Endothelial cell of umbilical vein (primary cell): ENCODE measurements around the gene TRMT10B. TPM values are rescaled to one million over a fixed set of nuclear protein-coding genes. Genes with fewer than 3 reads are reported as not detected.

Experiments
- BruUV-seq: library from RNA; stranded (reverse); fragments of 400-500 nt; replicated peaks from 2 replicates; lab custom pipeline; 2021; lab: Mats Ljungman, UMichigan
- CTCF ChIA-PET: fragments of 300-600, 350-600 bp; sonication (Branson Sonifier 250); formaldehyde crosslinking; loops from one replicate; lab custom pipeline; 2021; ENCODE audit warnings: antibody characterized with exemption, inconsistent platforms; lab: Charles Lee
- POLR2A ChIA-PET: fragments of 300-600, 350-600 bp; sonication (Branson Sonifier 250); formaldehyde crosslinking; loops from one replicate; lab custom pipeline; 2021; ENCODE audit warnings: antibody characterized with exemption, inconsistent platforms; lab: Charles Lee
- DNase-seq: peaks from one replicate; pipeline ENCODE4 v3.0.0-alpha.2; 2011; ENCODE audit warnings: low read depth, low spot score
- FAIRE-seq: peaks from 2 replicates; lab custom pipeline; 2011; peaks lifted over from hg19 to GRCh38; lab: Jason Lieb, UNC
- H2AFZ ChIP-seq: 2 replicates; pipeline ENCODE4 v1.6.0; 2012; ENCODE audit warnings: low read depth, low read length, control low read depth, inconsistent platforms
- H3K27ac ChIP-seq: 2 replicates; pipeline ENCODE4 v1.5.1; 2011; ENCODE audit warnings: low read depth, mild to moderate bottlenecking, control low read depth, low read length, moderate library complexity; ENCODE audit not compliant: insufficient read depth
- H3K27me3 ChIP-seq, 2 experiments: 2 replicates each; pipeline versions ENCODE4 v1.6.0 to v1.6.1; 2011; ENCODE audit warnings: low read length in 2 of 2, mixed read lengths in 1 of 2; ENCODE audit not compliant: control insufficient read depth in 2 of 2, insufficient read depth in 2 of 2
- H3K36me3 ChIP-seq, 2 experiments: 2 replicates in 1 of 2; 3 replicates in 1 of 2; pipeline ENCODE4 v1.5.1; 2011; ENCODE audit warnings: low read length in 2 of 2, mild to moderate bottlenecking in 1 of 2, moderate library complexity in 1 of 2; ENCODE audit not compliant: control insufficient read depth in 2 of 2, insufficient read depth in 2 of 2; ENCODE audit errors: extremely low read depth in 1 of 2
- H3K4me1 ChIP-seq: 3 replicates; pipeline ENCODE4 v1.5.1; 2011; ENCODE audit warnings: mild to moderate bottlenecking, low read length; ENCODE audit not compliant: control insufficient read depth, insufficient read depth; ENCODE audit errors: extremely low read depth
- H3K4me2 ChIP-seq: 2 replicates; pipeline ENCODE4 v1.6.1; 2011; ENCODE audit warnings: low read length, control low read depth, mixed read lengths; ENCODE audit not compliant: insufficient read depth
- H3K4me3 ChIP-seq, 3 experiments: fragments of 200-600 bp in 1 of 3; sonication (generic), shearing (Covaris generic) in 1 of 3; replicated peaks in 1 of 3; 2 replicates each; pipeline ENCODE4 v1.5.1; 2011 to 2016; ENCODE audit warnings: control low read depth in 3 of 3, low read length in 3 of 3, mild to moderate bottlenecking in 2 of 3, inconsistent platforms in 1 of 3, low read depth in 1 of 3, moderate library complexity in 1 of 3; ENCODE audit not compliant: insufficient read depth in 1 of 3
- H3K79me2 ChIP-seq: 2 replicates; pipeline ENCODE4 v1.6.0; 2012; ENCODE audit warnings: low read length, inconsistent platforms; ENCODE audit not compliant: control insufficient read depth, insufficient read depth
- H3K9ac ChIP-seq: replicated peaks from 2 replicates; pipeline ENCODE3; 2011; ENCODE audit warnings: low read length, control low read depth; ENCODE audit not compliant: insufficient read depth; ENCODE audit errors: extremely low read depth
- H3K9me1 ChIP-seq: replicated peaks from 3 replicates; pipeline ENCODE4 v1.6.0; 2011; ENCODE audit warnings: mild to moderate bottlenecking, low read length; ENCODE audit not compliant: control insufficient read depth, insufficient read depth; ENCODE audit errors: extremely low read depth
- H3K9me3 ChIP-seq: replicated peaks from 2 replicates; pipeline ENCODE4 v1.5.1; 2012; ENCODE audit warnings: low read length, inconsistent platforms; ENCODE audit not compliant: control insufficient read depth, insufficient read depth
- H4K20me1 ChIP-seq: replicated peaks from 2 replicates; pipeline ENCODE3; 2011; ENCODE audit warnings: mild to moderate bottlenecking, low read length; ENCODE audit not compliant: control insufficient read depth, insufficient read depth; ENCODE audit errors: extremely low read depth
- CTCF ChIP-seq, 2 donors: IDR thresholded peaks; 1 replicate in 1 of 2; 2 replicates in 1 of 2; pipeline ENCODE4 v1.5.1; 2011; ENCODE audit warnings: low read length in 2 of 2, mild to moderate bottlenecking in 2 of 2, moderate library complexity in 2 of 2, control low read depth in 1 of 2, inconsistent platforms in 1 of 2, low read depth in 1 of 2; ENCODE audit not compliant: insufficient read depth in 1 of 2; ENCODE audit errors: extremely low read depth in 1 of 2
- EZH2 ChIP-seq: IDR thresholded peaks from 2 replicates; pipeline ENCODE4 v1.6.1; 2012; ENCODE audit warnings: borderline replicate concordance, low read depth, mild to moderate bottlenecking, moderate library complexity, low read length, inconsistent platforms; ENCODE audit not compliant: severe bottlenecking
- FOS ChIP-seq: IDR thresholded peaks from 2 replicates; pipeline ENCODE4 v1.6.1; 2011; ENCODE audit warnings: mild to moderate bottlenecking, low read length, moderate library complexity, borderline replicate concordance; ENCODE audit not compliant: insufficient read depth
- GATA2 ChIP-seq: IDR thresholded peaks from 2 replicates; pipeline ENCODE4 v1.7.0; 2011; ENCODE audit warnings: low read depth, mild to moderate bottlenecking, moderate library complexity, mixed read lengths, low read length; ENCODE audit not compliant: insufficient read length, insufficient read depth
- JUN ChIP-seq: IDR thresholded peaks from 2 replicates; pipeline ENCODE4 v1.6.1; 2011; ENCODE audit warnings: borderline replicate concordance, low read depth; ENCODE audit not compliant: insufficient read length, insufficient read depth
- MAX ChIP-seq: IDR thresholded peaks from 2 replicates; pipeline ENCODE4 v1.6.1; 2011; ENCODE audit not compliant: insufficient read depth, insufficient read length
- MYC ChIP-seq: IDR thresholded peaks from one replicate; pipeline ENCODE4 v1.6.1; 2011; ENCODE audit warnings: mild to moderate bottlenecking, low read depth, low read length
- POLR2A ChIP-seq: IDR thresholded peaks from 2 replicates; pipeline ENCODE4 v1.6.1; 2012; ENCODE audit warnings: low read depth, mild to moderate bottlenecking, control low read depth, low read length
- POLR2AphosphoS5 ChIP-seq: IDR thresholded peaks from 2 replicates; pipeline ENCODE4 v1.6.1; 2012; ENCODE audit warnings: low read depth, mild to moderate bottlenecking, control low read depth, low read length, moderate library complexity; ENCODE audit not compliant: insufficient read depth
- dilution Hi-C: fragments of 300-500 bp; cut with MboI; formaldehyde crosslinking; loops from one replicate; pipeline ENCODE4 v1.15.0; 2019; ENCODE audit warnings: low sequenced_read_pairs; ENCODE audit not compliant: extremely low pct_ligation_motif_present
- intact Hi-C: fragments of 100-400 bp; cut with micrococcal nuclease; formaldehyde crosslinking; loops from one replicate; pipeline ENCODE4 v1.10.0; 2022
- polyA plus RNA-seq, 4 experiments: library from polyadenylated mRNA; depleted of rRNA in 3 of 4; stranded (reverse) in 3 of 4; unstranded in 1 of 4; fragments of >200 nt; gene quantifications; 2 replicates each; pipeline versions ENCODE4 v1.2.1 to v1.2.3, GENCODE V29; 2011 to 2012; ENCODE audit warnings: missing spikeins in 1 of 4
- total RNA-seq: library from RNA; stranded (reverse); gene quantifications from 2 replicates; pipeline ENCODE4 v1.2.3, GENCODE V29; 2021

TRMT10B gene
- total and polyA plus RNA-seq, 2 donors (not counting 3 experiments of a cell fraction or from before 2014, with no cell fraction given) = 3.0 to 7.0 TPM

- H3K9ac ChIP-seq = no peak overlapping the region
- ChIA-PET POLR2A (no interaction called here), CTCF (no interaction called here)
- dilution Hi-C loops (no loop called here), intact Hi-C loops (no loop called here)
- no TSS peak for BruUV-seq
- H3K36me3 ChIP-seq = no peaks in the 10 kb centered on the region
- FAIRE-seq (no peak), DNase-seq (no peak)
- H2AFZ ChIP-seq = no peak overlapping the region
- peaks cover 3 to 5% of the 10 kb centered on the region in 2 experiments for H3K27me3 ChIP-seq
- no peak overlapping the region for H3K4me3 ChIP-seq
- no peaks in the 10 kb centered on the region for H3K9me3 ChIP-seq
- H4K20me1 ChIP-seq = no peaks in the 10 kb centered on the region
- H3K4me1 ChIP-seq = no peaks in the 10 kb centered on the region
- TF ChIP-seq FOS (no peak), POLR2A (no peak), POLR2AphosphoS5 (no peak), EZH2 (no peak), MAX (no peak), JUN (no peak)
- H3K79me2 ChIP-seq = no peaks in the 10 kb centered on the region
- H3K4me2 ChIP-seq = no peak overlapping the region
- H3K27ac ChIP-seq = no peak overlapping the region
- H3K9me1 ChIP-seq = no peaks in the 10 kb centered on the region
Observed at GRCh38 chr9:37740128-37740527, 13.5 kb upstream of the TRMT10B start.

GRCh38 chr9:37740631-37741328 lies 12.8 kb upstream of the TRMT10B start:
- CTCF ChIA-PET = no interaction called here
- H3K4me2 ChIP-seq = no peak overlapping the region
- DNase-seq (no peak), FAIRE-seq (no peak)
- H3K9ac ChIP-seq = no peak overlapping the region
- no peak overlapping the region for H3K4me3 ChIP-seq
- H3K9me3 ChIP-seq = no peaks in the 10 kb centered on the region
- H3K79me2 ChIP-seq = no peaks in the 10 kb centered on the region
- H2AFZ ChIP-seq = no peak overlapping the region
- H4K20me1 ChIP-seq = no peaks in the 10 kb centered on the region
- peaks cover 2 to 3% of the 10 kb centered on the region in 2 experiments for H3K27me3 ChIP-seq
- intact Hi-C loops (no loop called here), dilution Hi-C loops (no loop called here)
- no TSS peak for BruUV-seq
- TF ChIP-seq FOS (no peak), POLR2AphosphoS5 (no peak), GATA2 (no peak), POLR2A (no peak), MAX (no peak), CTCF (IDR thresholded peaks at IDR 0.05; ENCODE audit: extremely low read depth in 1 of 2, insufficient read depth in 1 of 2, low read depth in 1 of 2, low read length in 2 of 2) (no peak), MYC (no peak), JUN (no peak), EZH2 (no peak)
- no peaks in the 10 kb centered on the region for H3K9me1 ChIP-seq
- POLR2A ChIA-PET = no interaction called here
- H3K27ac ChIP-seq = no peak overlapping the region
- H3K36me3 ChIP-seq = no peaks in the 10 kb centered on the region
- no peaks in the 10 kb centered on the region for H3K4me1 ChIP-seq
